Endothelial cell of umbilical vein (primary cell): ENCODE data around the gene PIK3R1. TPM values are rescaled to one million over a fixed set of nuclear protein-coding genes. Genes with fewer than 3 reads are reported as not detected.

Source experiments
- BruUV-seq: library from RNA; stranded (reverse); fragments of 400-500 nt; replicated peaks from 2 replicates; lab custom pipeline; 2021; lab: Mats Ljungman, UMichigan
- CTCF ChIA-PET: fragments of 300-600, 350-600 bp; sonication (Branson Sonifier 250); formaldehyde crosslinking; loops from one replicate; lab custom pipeline; 2021; ENCODE audit warnings: antibody characterized with exemption, inconsistent platforms; lab: Charles Lee
- POLR2A ChIA-PET: fragments of 300-600, 350-600 bp; sonication (Branson Sonifier 250); formaldehyde crosslinking; loops from one replicate; lab custom pipeline; 2021; ENCODE audit warnings: antibody characterized with exemption, inconsistent platforms; lab: Charles Lee
- DNase-seq: peaks from one replicate; pipeline ENCODE4 v3.0.0-alpha.2; 2011; ENCODE audit warnings: low read depth, low spot score
- FAIRE-seq: peaks from 2 replicates; lab custom pipeline; 2011; peaks lifted over from hg19 to GRCh38; lab: Jason Lieb, UNC
- H2AFZ ChIP-seq: 2 replicates; pipeline ENCODE4 v1.6.0; 2012; ENCODE audit warnings: low read depth, low read length, control low read depth, inconsistent platforms
- H3K27ac ChIP-seq: 2 replicates; pipeline ENCODE4 v1.5.1; 2011; ENCODE audit warnings: low read depth, mild to moderate bottlenecking, control low read depth, low read length, moderate library complexity; ENCODE audit not compliant: insufficient read depth
- H3K27me3 ChIP-seq, 2 experiments: 2 replicates each; pipeline versions ENCODE4 v1.6.0 to v1.6.1; 2011; ENCODE audit warnings: low read length in 2 of 2, mixed read lengths in 1 of 2; ENCODE audit not compliant: control insufficient read depth in 2 of 2, insufficient read depth in 2 of 2
- H3K36me3 ChIP-seq, 2 experiments: 2 replicates in 1 of 2; 3 replicates in 1 of 2; pipeline ENCODE4 v1.5.1; 2011; ENCODE audit warnings: low read length in 2 of 2, mild to moderate bottlenecking in 1 of 2, moderate library complexity in 1 of 2; ENCODE audit not compliant: control insufficient read depth in 2 of 2, insufficient read depth in 2 of 2; ENCODE audit errors: extremely low read depth in 1 of 2
- H3K4me1 ChIP-seq: 3 replicates; pipeline ENCODE4 v1.5.1; 2011; ENCODE audit warnings: mild to moderate bottlenecking, low read length; ENCODE audit not compliant: control insufficient read depth, insufficient read depth; ENCODE audit errors: extremely low read depth
- H3K4me2 ChIP-seq: 2 replicates; pipeline ENCODE4 v1.6.1; 2011; ENCODE audit warnings: low read length, control low read depth, mixed read lengths; ENCODE audit not compliant: insufficient read depth
- H3K4me3 ChIP-seq, 3 experiments: fragments of 200-600 bp in 1 of 3; sonication (generic), shearing (Covaris generic) in 1 of 3; replicated peaks in 1 of 3; 2 replicates each; pipeline ENCODE4 v1.5.1; 2011 to 2016; ENCODE audit warnings: control low read depth in 3 of 3, low read length in 3 of 3, mild to moderate bottlenecking in 2 of 3, inconsistent platforms in 1 of 3, low read depth in 1 of 3, moderate library complexity in 1 of 3; ENCODE audit not compliant: insufficient read depth in 1 of 3
- H3K79me2 ChIP-seq: 2 replicates; pipeline ENCODE4 v1.6.0; 2012; ENCODE audit warnings: low read length, inconsistent platforms; ENCODE audit not compliant: control insufficient read depth, insufficient read depth
- H3K9ac ChIP-seq: replicated peaks from 2 replicates; pipeline ENCODE3; 2011; ENCODE audit warnings: low read length, control low read depth; ENCODE audit not compliant: insufficient read depth; ENCODE audit errors: extremely low read depth
- H3K9me1 ChIP-seq: replicated peaks from 3 replicates; pipeline ENCODE4 v1.6.0; 2011; ENCODE audit warnings: mild to moderate bottlenecking, low read length; ENCODE audit not compliant: control insufficient read depth, insufficient read depth; ENCODE audit errors: extremely low read depth
- H3K9me3 ChIP-seq: replicated peaks from 2 replicates; pipeline ENCODE4 v1.5.1; 2012; ENCODE audit warnings: low read length, inconsistent platforms; ENCODE audit not compliant: control insufficient read depth, insufficient read depth
- H4K20me1 ChIP-seq: replicated peaks from 2 replicates; pipeline ENCODE3; 2011; ENCODE audit warnings: mild to moderate bottlenecking, low read length; ENCODE audit not compliant: control insufficient read depth, insufficient read depth; ENCODE audit errors: extremely low read depth
- EZH2 ChIP-seq: IDR thresholded peaks from 2 replicates; pipeline ENCODE4 v1.6.1; 2012; ENCODE audit warnings: borderline replicate concordance, low read depth, mild to moderate bottlenecking, moderate library complexity, low read length, inconsistent platforms; ENCODE audit not compliant: severe bottlenecking
- FOS ChIP-seq: IDR thresholded peaks from 2 replicates; pipeline ENCODE4 v1.6.1; 2011; ENCODE audit warnings: mild to moderate bottlenecking, low read length, moderate library complexity, borderline replicate concordance; ENCODE audit not compliant: insufficient read depth
- GATA2 ChIP-seq: IDR thresholded peaks from 2 replicates; pipeline ENCODE4 v1.7.0; 2011; ENCODE audit warnings: low read depth, mild to moderate bottlenecking, moderate library complexity, mixed read lengths, low read length; ENCODE audit not compliant: insufficient read length, insufficient read depth
- JUN ChIP-seq: IDR thresholded peaks from 2 replicates; pipeline ENCODE4 v1.6.1; 2011; ENCODE audit warnings: borderline replicate concordance, low read depth; ENCODE audit not compliant: insufficient read length, insufficient read depth
- MYC ChIP-seq: IDR thresholded peaks from one replicate; pipeline ENCODE4 v1.6.1; 2011; ENCODE audit warnings: mild to moderate bottlenecking, low read depth, low read length
- POLR2A ChIP-seq: IDR thresholded peaks from 2 replicates; pipeline ENCODE4 v1.6.1; 2012; ENCODE audit warnings: low read depth, mild to moderate bottlenecking, control low read depth, low read length
- POLR2AphosphoS5 ChIP-seq: IDR thresholded peaks from 2 replicates; pipeline ENCODE4 v1.6.1; 2012; ENCODE audit warnings: low read depth, mild to moderate bottlenecking, control low read depth, low read length, moderate library complexity; ENCODE audit not compliant: insufficient read depth
- dilution Hi-C: fragments of 300-500 bp; cut with MboI; formaldehyde crosslinking; loops from one replicate; pipeline ENCODE4 v1.15.0; 2019; ENCODE audit warnings: low sequenced_read_pairs; ENCODE audit not compliant: extremely low pct_ligation_motif_present
- intact Hi-C: fragments of 100-400 bp; cut with micrococcal nuclease; formaldehyde crosslinking; loops from one replicate; pipeline ENCODE4 v1.10.0; 2022
- polyA plus RNA-seq, 4 experiments: library from polyadenylated mRNA; depleted of rRNA in 3 of 4; stranded (reverse) in 3 of 4; unstranded in 1 of 4; fragments of >200 nt; gene quantifications; 2 replicates each; pipeline versions ENCODE4 v1.2.1 to v1.2.3, GENCODE V29; 2011 to 2012; ENCODE audit warnings: missing spikeins in 1 of 4
- total RNA-seq: library from RNA; stranded (reverse); gene quantifications from 2 replicates; pipeline ENCODE4 v1.2.3, GENCODE V29; 2021
- TF ChIP-seq, protein P1 (sequence below), 2 donors: IDR thresholded peaks; 1 replicate in 1 of 2; 2 replicates in 1 of 2; pipeline ENCODE4 v1.5.1; 2011; ENCODE audit warnings: low read length in 2 of 2, mild to moderate bottlenecking in 2 of 2, moderate library complexity in 2 of 2, control low read depth in 1 of 2, inconsistent platforms in 1 of 2, low read depth in 1 of 2; ENCODE audit not compliant: insufficient read depth in 1 of 2; ENCODE audit errors: extremely low read depth in 1 of 2
- TF ChIP-seq, protein P2 (sequence below): IDR thresholded peaks from 2 replicates; pipeline ENCODE4 v1.6.1; 2011; ENCODE audit not compliant: insufficient read depth, insufficient read length

The PIK3R1 gene
- total and polyA plus RNA-seq, 2 donors (not counting 3 experiments of a cell fraction or from before 2014, with no cell fraction given) = 2.8 to 30.0 TPM

- DNase-seq (no peak), FAIRE-seq (no peak)
- POLR2A ChIA-PET = no interaction called here
- no peaks in the 10 kb centered on the region for H3K9me3 ChIP-seq
- H3K9me1 ChIP-seq = no peaks in the 10 kb centered on the region
- no peaks in the 10 kb centered on the region for H3K36me3 ChIP-seq
- no peak overlapping the region for H3K9ac ChIP-seq
- no peak overlapping the region for H3K27ac ChIP-seq
- H3K4me1 ChIP-seq = peaks cover 14% of the 10 kb centered on the region
- no peak overlapping the region for H3K4me3 ChIP-seq
- no TSS peak for BruUV-seq
- H2AFZ ChIP-seq = no peak overlapping the region
- intact Hi-C loops (loop anchor here (10.0 kb wide), 1 partner anchor 914 kb away; no protein-coding TSS in a partner anchor), dilution Hi-C loops (no loop called here)
- peaks cover 10% of the 10 kb centered on the region for H4K20me1 ChIP-seq
- peaks cover 64% of the 10 kb centered on the region for H3K79me2 ChIP-seq
- H3K27me3 ChIP-seq = no peaks in the 10 kb centered on the region
- H3K4me2 ChIP-seq = no peak overlapping the region
- CTCF ChIA-PET = interaction anchor here (1.6 kb wide), 1 partner anchor 34 kb away, joined by 6 read pairs; no protein-coding TSS in a partner anchor
- TF ChIP-seq FOS (no peak), EZH2 (no peak), POLR2A (no peak), MYC (no peak), JUN (no peak), POLR2AphosphoS5 (no peak), GATA2 (no peak)
- TF ChIP-seq, protein P1, sequence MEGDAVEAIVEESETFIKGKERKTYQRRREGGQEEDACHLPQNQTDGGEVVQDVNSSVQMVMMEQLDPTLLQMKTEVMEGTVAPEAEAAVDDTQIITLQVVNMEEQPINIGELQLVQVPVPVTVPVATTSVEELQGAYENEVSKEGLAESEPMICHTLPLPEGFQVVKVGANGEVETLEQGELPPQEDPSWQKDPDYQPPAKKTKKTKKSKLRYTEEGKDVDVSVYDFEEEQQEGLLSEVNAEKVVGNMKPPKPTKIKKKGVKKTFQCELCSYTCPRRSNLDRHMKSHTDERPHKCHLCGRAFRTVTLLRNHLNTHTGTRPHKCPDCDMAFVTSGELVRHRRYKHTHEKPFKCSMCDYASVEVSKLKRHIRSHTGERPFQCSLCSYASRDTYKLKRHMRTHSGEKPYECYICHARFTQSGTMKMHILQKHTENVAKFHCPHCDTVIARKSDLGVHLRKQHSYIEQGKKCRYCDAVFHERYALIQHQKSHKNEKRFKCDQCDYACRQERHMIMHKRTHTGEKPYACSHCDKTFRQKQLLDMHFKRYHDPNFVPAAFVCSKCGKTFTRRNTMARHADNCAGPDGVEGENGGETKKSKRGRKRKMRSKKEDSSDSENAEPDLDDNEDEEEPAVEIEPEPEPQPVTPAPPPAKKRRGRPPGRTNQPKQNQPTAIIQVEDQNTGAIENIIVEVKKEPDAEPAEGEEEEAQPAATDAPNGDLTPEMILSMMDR (IDR thresholded peaks at IDR 0.05; ENCODE audit: extremely low read depth in 1 of 2, insufficient read depth in 1 of 2, low read depth in 1 of 2, low read length in 2 of 2) = no peak
- TF ChIP-seq, protein P2, sequence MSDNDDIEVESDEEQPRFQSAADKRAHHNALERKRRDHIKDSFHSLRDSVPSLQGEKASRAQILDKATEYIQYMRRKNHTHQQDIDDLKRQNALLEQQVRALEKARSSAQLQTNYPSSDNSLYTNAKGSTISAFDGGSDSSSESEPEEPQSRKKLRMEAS = no peak
These were observed 3.7 kb downstream of the PIK3R1 start for GRCh38 chr5:68219161-68219816.
